AG04449 (cell line): ENCODE measurements around the gene LIG4.

ENCODE experiments used
- CTCF ChIA-PET: fragments of 350-600 bp; formaldehyde crosslinking; extraction: SDS; loops from one replicate; lab custom pipeline; 2021; ENCODE audit warnings: antibody characterized with exemption; lab: Yijun Ruan, JAX
- POLR2A ChIA-PET: fragments of 400-600, 350-600 bp; formaldehyde crosslinking; extraction: SDS; loops from one replicate; lab custom pipeline; 2020; ENCODE audit warnings: antibody characterized with exemption, inconsistent platforms; lab: Yijun Ruan, JAX
- DNase-seq: peaks from one replicate; pipeline ENCODE4 v3.0.0-alpha.2; 2010; ENCODE audit warnings: low read depth, low spot score
- H3K4me3 ChIP-seq: 2 replicates; pipeline ENCODE4 v1.5.1; 2011; ENCODE audit warnings: low read depth, mild to moderate bottlenecking, control low read depth, low read length
- TF ChIP-seq, protein P1 (sequence below): IDR thresholded peaks from one replicate; pipeline ENCODE4 v1.5.1; 2011; ENCODE audit warnings: mild to moderate bottlenecking, moderate library complexity, low read length, control low read depth, inconsistent platforms; ENCODE audit not compliant: insufficient read depth; ENCODE audit errors: missing control alignments

Gene LIG4

DNA sequence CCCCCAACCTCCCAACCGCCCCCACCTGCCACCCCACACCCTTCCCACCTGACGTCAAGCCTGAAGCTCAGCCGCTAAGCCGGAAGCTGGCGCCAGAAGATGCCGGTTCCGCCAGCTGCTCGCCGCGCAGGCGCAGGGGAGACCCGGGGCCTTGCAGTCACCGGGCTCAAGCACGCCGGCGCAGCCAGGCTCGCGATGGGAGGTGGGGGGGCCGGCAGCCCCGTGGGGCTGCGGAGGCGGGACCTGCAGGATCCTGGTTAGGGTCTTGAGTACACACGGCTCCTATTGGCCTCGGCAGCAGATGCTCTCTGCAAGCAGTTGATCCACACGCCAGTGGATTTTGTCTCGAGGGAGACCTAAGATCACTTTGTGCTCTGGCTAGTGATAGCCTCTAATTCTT is at the start of gene LIG4:
Gene LIG4 (minus strand): TSS at position 101 of the 400 bp plus-strand sequence. CDS start 4,268 bp downstream, outside the sequence.
- POLR2A ChIA-PET: no interaction called here
- peak within 1 kb of the TSS; percentile 69 for H3K4me3 ChIP-seq
- CTCF ChIA-PET: no interaction called here
- TF ChIP-seq, protein P1, sequence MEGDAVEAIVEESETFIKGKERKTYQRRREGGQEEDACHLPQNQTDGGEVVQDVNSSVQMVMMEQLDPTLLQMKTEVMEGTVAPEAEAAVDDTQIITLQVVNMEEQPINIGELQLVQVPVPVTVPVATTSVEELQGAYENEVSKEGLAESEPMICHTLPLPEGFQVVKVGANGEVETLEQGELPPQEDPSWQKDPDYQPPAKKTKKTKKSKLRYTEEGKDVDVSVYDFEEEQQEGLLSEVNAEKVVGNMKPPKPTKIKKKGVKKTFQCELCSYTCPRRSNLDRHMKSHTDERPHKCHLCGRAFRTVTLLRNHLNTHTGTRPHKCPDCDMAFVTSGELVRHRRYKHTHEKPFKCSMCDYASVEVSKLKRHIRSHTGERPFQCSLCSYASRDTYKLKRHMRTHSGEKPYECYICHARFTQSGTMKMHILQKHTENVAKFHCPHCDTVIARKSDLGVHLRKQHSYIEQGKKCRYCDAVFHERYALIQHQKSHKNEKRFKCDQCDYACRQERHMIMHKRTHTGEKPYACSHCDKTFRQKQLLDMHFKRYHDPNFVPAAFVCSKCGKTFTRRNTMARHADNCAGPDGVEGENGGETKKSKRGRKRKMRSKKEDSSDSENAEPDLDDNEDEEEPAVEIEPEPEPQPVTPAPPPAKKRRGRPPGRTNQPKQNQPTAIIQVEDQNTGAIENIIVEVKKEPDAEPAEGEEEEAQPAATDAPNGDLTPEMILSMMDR: no peak
- DNase-seq: peak; percentile 53

GRCh38 chr13:108263621-108264355 is 48.5 kb upstream of the LIG4 start:
- DNase-seq: no peak
- CTCF ChIA-PET: no interaction called here
- no peak overlapping the region for H3K4me3 ChIP-seq
- TF ChIP-seq, protein P1: no peak
- POLR2A ChIA-PET: no interaction called here

DNA sequence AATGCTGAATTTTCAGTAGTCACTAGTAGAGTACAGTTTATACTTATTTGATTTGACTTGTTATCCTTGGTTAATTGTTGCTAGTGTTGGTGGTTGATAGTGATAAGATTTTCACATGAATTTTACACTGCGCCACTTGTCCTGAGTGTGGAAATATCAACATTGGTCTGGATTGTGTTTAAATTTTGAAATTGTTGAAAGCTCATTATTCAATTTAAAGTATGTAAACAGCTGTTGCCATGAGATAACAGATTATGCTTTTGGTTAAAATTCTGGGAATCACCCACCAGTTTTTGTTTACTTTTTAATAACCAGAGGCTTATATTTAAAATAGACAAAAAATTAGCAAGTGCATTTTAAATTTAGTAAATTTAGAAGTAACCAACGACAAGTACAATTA is 41.9 kb upstream of the LIG4 start:
- CTCF ChIA-PET: no interaction called here
- no peak for DNase-seq
- TF ChIP-seq, protein P1: no peak
- POLR2A ChIA-PET: no interaction called here
- no peak overlapping the region for H3K4me3 ChIP-seq

DNA sequence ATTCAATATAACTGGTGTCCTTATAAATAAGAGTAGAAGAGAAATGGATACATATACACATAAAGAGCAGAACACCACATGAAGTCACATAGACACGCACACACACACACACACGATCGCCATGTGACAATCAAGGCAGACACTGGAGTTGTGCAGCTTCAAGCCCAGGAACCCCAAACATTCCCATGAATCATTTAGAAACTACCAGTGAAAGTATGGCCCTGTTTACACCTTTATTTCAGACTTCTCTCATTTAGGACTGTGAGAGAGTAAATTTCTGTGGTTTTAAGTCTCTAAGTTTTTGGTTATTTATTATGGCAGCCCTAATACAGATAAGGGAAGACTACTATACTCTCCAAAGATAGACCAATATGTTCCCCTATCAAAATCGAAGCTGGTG is 33.8 kb upstream of the LIG4 start:
- CTCF ChIA-PET: no interaction called here
- POLR2A ChIA-PET: no interaction called here
- H3K4me3 ChIP-seq: no peak overlapping the region
- DNase-seq: no peak
- TF ChIP-seq, protein P1: no peak

DNA sequence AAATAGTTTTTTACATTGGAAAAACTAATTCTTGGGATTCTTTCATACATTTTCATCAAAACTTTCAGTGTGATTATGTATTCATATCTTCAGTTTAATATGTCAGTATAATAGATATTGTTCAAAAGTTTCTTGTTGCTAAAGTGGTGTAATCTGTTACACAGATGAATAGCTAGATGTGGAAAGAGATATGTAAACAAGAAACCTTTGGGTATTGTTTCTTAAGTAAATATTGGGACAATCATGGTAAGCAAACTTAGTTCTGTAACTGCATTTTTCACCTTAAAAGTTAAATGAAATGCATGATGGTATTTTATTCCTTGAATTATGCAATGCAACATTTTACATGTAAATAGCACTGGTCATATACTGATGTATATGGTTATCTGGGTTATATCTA is 15.0 kb upstream of the LIG4 start:
- CTCF ChIA-PET: no interaction called here
- TF ChIP-seq, protein P1: no peak
- POLR2A ChIA-PET: no interaction called here
- no peak overlapping the region for H3K4me3 ChIP-seq
- DNase-seq: no peak

DNA sequence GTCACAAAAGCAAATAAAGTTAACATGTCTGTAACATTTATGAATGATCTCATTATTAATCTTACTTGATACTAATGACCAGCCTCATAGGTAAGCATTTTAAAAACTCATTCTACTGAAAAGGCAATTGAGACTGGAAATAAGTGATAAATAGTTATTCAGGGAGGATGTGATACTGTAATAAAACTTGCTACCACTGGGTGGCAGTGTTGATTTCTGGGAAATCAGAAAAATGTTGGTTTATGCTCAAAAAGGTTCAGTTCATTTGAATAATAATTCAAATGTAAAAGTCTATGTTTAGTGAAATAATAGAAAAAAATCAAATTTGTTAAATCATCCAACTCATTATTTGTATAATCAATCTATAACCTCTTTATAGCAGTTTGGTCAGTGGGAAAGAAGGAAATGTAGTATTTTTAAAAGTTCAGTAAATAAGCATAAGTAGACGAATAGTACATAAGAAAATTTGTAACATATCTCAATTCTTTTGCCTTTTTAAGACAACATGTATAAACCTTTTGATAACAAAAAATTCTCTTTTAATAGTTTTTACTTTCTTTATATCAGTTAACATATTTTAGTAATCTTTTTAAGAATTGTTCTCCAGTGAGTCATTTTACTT is 12.4 kb upstream of the LIG4 start:
- POLR2A ChIA-PET: no interaction called here
- no peak for DNase-seq
- CTCF ChIA-PET: interaction anchor here (0.7 to 1.0 kb wide), 3 partner anchors 10 to 667 kb away, joined by 3 to 5 read pairs (median 4); no protein-coding TSS in a partner anchor
- TF ChIP-seq, protein P1: peak; percentile 39
- H3K4me3 ChIP-seq: no peak overlapping the region
